HEK293 (cell line): ENCODE results near the gene LSMEM2.

Experiments used
- BCL11A ChIP-seq: fragments of 450-650 bp; formaldehyde crosslinking; IDR thresholded peaks from 2 replicates; pipeline ENCODE4 v1.5.1; 2016; ENCODE audit warnings: low read depth, missing biosample characterization, missing genetic modification characterization
- CTCF ChIP-seq: fragments of 450-650 bp; formaldehyde crosslinking; IDR thresholded peaks from 2 replicates; pipeline ENCODE4 v1.5.1; 2016; ENCODE audit warnings: missing biosample characterization, missing genetic modification characterization
- SALL2 ChIP-seq: fragments of 450-650 bp; formaldehyde crosslinking; IDR thresholded peaks from 2 replicates; pipeline ENCODE4 v1.5.0; 2017; ENCODE audit warnings: missing biosample characterization, mild to moderate bottlenecking, missing genetic modification characterization, borderline replicate concordance
- SP2 ChIP-seq: fragments of 450-650 bp; formaldehyde crosslinking; IDR thresholded peaks from 2 replicates; pipeline ENCODE4 v1.5.1; 2016; ENCODE audit warnings: missing biosample characterization, missing genetic modification characterization
- YY1 ChIP-seq: fragments of 450-650 bp; formaldehyde crosslinking; IDR thresholded peaks from 2 replicates; pipeline ENCODE4 v1.5.1; 2018; ENCODE audit warnings: missing biosample characterization, missing genetic modification characterization
- ZBTB21 ChIP-seq: fragments of 450-650 bp; formaldehyde crosslinking; IDR thresholded peaks from 2 replicates; pipeline ENCODE4 v1.5.1; 2017; ENCODE audit warnings: missing biosample characterization, missing genetic modification characterization
- ZBTB26 ChIP-seq: fragments of 450-650 bp; formaldehyde crosslinking; optimal IDR thresholded peaks from 2 replicates; pipeline ENCODE3; 2016; ENCODE audit warnings: missing biosample characterization, mild to moderate bottlenecking, missing genetic modification characterization
- ZFP37 ChIP-seq: fragments of 450-650 bp; formaldehyde crosslinking; IDR thresholded peaks from 2 replicates; pipeline ENCODE4 v1.5.1; 2016; ENCODE audit warnings: missing biosample characterization, missing genetic modification characterization
- ZNF174 ChIP-seq: fragments of 450-650 bp; formaldehyde crosslinking; IDR thresholded peaks from 2 replicates; pipeline ENCODE4 v1.5.0; 2017; ENCODE audit warnings: missing biosample characterization, mild to moderate bottlenecking, missing genetic modification characterization
- ZNF184 ChIP-seq: fragments of 450-650 bp; IDR thresholded peaks from 2 replicates; pipeline ENCODE4 v1.5.1; 2018; ENCODE audit warnings: missing biosample characterization, mild to moderate bottlenecking, missing genetic modification characterization
- ZNF274 ChIP-seq, 2 experiments: fragments of 200-500 bp in 1 of 2; fragments of 450-650 bp in 1 of 2; sonication (Bioruptor generic) in 1 of 2; formaldehyde crosslinking in 1 of 2; IDR thresholded peaks; 2 replicates each; pipeline versions ENCODE4 v1.5.1 to v1.6.1; 2014 to 2016; ENCODE audit warnings: borderline replicate concordance in 1 of 2, inconsistent platforms in 1 of 2, low read length in 1 of 2, missing biosample characterization in 1 of 2, missing genetic modification characterization in 1 of 2
- ZNF473 ChIP-seq: fragments of 450-650 bp; formaldehyde crosslinking; IDR thresholded peaks from 2 replicates; pipeline ENCODE4 v1.5.1; 2017; ENCODE audit warnings: missing biosample characterization, missing genetic modification characterization
- ZNF624 ChIP-seq: fragments of 450-650 bp; formaldehyde crosslinking; IDR thresholded peaks from 2 replicates; pipeline ENCODE4 v1.5.1; 2017; ENCODE audit warnings: missing biosample characterization, missing genetic modification characterization
- TF ChIP-seq, protein P1 (sequence below): fragments of 450-650 bp; formaldehyde crosslinking; IDR thresholded peaks from 2 replicates; pipeline ENCODE4 v1.5.1; 2016; ENCODE audit warnings: missing biosample characterization, missing genetic modification characterization

DNA sequence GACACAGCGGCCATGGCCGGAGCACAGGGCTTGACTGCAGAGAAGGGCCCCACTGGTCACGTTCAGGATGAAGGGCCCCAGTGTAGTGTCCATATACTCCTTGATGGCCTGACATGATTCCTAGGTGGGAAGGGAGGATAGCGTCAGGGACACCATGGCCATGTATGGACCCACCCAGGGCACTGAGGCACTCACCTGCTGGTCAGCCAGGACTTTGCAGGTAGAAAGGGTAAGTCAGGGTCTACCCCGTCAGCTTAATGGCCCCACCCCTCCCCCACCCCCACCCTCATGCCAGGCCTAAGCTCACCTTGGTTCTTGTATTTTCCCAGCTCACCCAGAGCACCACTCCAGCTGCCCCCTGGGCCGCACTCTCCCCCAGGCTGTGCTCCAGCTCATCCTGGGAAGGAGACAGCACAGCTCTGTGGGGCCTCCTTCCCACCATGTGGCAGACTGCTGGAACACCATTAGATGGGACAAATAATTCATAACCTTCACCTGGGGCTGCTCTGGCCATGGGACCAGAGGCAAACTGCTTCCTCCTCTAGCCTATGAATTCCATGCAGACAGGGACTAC, 21.9 kb downstream of the LSMEM2 start:
- TF ChIP-seq ZBTB26 (tag by site-specific recombination) (no peak), CTCF (tag by site-specific recombination) (no peak), ZBTB21 (tag by site-specific recombination) (no peak), ZNF624 (tag by site-specific recombination) (no peak), ZNF174 (tag by site-specific recombination) (no peak), ZFP37 (tag by site-specific recombination) (no peak), SP2 (tag by site-specific recombination) (no peak), YY1 (tag by site-specific recombination) (no peak), SALL2 (no peak), ZNF274 (IDR thresholded peaks at IDR 0.05; ENCODE audit: low read length) (no peak), ZNF274 (tag by site-specific recombination; IDR thresholded peaks at IDR 0.05; ENCODE audit: borderline replicate concordance) (no peak), ZNF184 (tag by site-specific recombination) (no peak), BCL11A (no peak), ZNF473 (tag by site-specific recombination) (no peak)
- TF ChIP-seq, protein P1, sequence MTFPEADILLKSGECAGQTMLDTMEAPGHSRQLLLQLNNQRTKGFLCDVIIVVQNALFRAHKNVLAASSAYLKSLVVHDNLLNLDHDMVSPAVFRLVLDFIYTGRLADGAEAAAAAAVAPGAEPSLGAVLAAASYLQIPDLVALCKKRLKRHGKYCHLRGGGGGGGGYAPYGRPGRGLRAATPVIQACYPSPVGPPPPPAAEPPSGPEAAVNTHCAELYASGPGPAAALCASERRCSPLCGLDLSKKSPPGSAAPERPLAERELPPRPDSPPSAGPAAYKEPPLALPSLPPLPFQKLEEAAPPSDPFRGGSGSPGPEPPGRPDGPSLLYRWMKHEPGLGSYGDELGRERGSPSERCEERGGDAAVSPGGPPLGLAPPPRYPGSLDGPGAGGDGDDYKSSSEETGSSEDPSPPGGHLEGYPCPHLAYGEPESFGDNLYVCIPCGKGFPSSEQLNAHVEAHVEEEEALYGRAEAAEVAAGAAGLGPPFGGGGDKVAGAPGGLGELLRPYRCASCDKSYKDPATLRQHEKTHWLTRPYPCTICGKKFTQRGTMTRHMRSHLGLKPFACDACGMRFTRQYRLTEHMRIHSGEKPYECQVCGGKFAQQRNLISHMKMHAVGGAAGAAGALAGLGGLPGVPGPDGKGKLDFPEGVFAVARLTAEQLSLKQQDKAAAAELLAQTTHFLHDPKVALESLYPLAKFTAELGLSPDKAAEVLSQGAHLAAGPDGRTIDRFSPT (tag by site-specific recombination), result no peak
